Endodermal cell (in vitro differentiated cells): ENCODE measurements around the gene KCNG2. TPM values are rescaled to one million over a fixed set of nuclear protein-coding genes. Genes with fewer than 3 reads are reported as not detected.
A peak's percentile ranks its signal among the peaks of the same experiment; 100 is the strongest.

Experiments
- DNase-seq: peaks from one replicate; pipeline ENCODE4 v3.0.0-alpha.2; 2017
- H3K27ac ChIP-seq: 2 replicates; pipeline ENCODE4 v1.5.1; 2013; ENCODE audit warnings: mild to moderate bottlenecking, low read depth, low read length, moderate library complexity
- H3K27me3 ChIP-seq: 2 replicates; pipeline ENCODE4 v1.6.1; 2013; ENCODE audit warnings: mild to moderate bottlenecking, low read length, moderate library complexity; ENCODE audit not compliant: insufficient read depth, control insufficient read depth, poor library complexity, severe bottlenecking
- H3K36me3 ChIP-seq: 2 replicates; pipeline ENCODE4 v1.7.0; 2013; ENCODE audit warnings: mild to moderate bottlenecking, low read length, moderate library complexity; ENCODE audit not compliant: control insufficient read depth, insufficient read depth
- H3K4me1 ChIP-seq: one replicate; pipeline ENCODE4 v1.7.0; 2013; ENCODE audit warnings: low read length; ENCODE audit not compliant: control insufficient read depth, insufficient read depth
- H3K4me3 ChIP-seq: 2 replicates; pipeline ENCODE4 v1.5.1; 2013; ENCODE audit warnings: mild to moderate bottlenecking, low read length, moderate library complexity
- H3K9ac ChIP-seq: 2 replicates; pipeline ENCODE4 v1.6.1; 2013; ENCODE audit warnings: mild to moderate bottlenecking, low read length, moderate library complexity; ENCODE audit not compliant: poor library complexity, severe bottlenecking; ENCODE audit errors: extremely low read depth
- H3K9me3 ChIP-seq: 2 replicates; pipeline ENCODE4 v1.6.1; 2013; ENCODE audit warnings: mild to moderate bottlenecking, low read length, moderate library complexity; ENCODE audit not compliant: control insufficient read depth
- H3K27ac Mint-ChIP-seq: 2 replicates; pipeline ENCODE4 v1.8.0; 2020; ENCODE audit warnings: mixed read lengths
- H3K27me3 Mint-ChIP-seq: 2 replicates; pipeline ENCODE4 v1.8.0; 2021; ENCODE audit warnings: mild to moderate bottlenecking, mixed read lengths; ENCODE audit not compliant: insufficient read depth
- H3K36me3 Mint-ChIP-seq: 2 replicates; pipeline ENCODE4 v1.8.0; 2020; ENCODE audit warnings: low read depth, mixed read lengths
- H3K4me1 Mint-ChIP-seq: 2 replicates; pipeline ENCODE4 v1.8.0; 2020; ENCODE audit warnings: mixed read lengths
- H3K4me3 Mint-ChIP-seq: 2 replicates; pipeline ENCODE4 v1.8.0; 2020; ENCODE audit warnings: mild to moderate bottlenecking, moderate library complexity, mixed read lengths
- H3K9me3 Mint-ChIP-seq: 2 replicates; pipeline ENCODE4 v1.8.0; 2020; ENCODE audit warnings: mild to moderate bottlenecking, mixed read lengths
- WGBS, 2 experiments: methylation state at CpG; one replicate each; pipeline versions ENCODE4 v1.1.5 to v1.1.7; 2013; ENCODE audit warnings: missing lambda C conversion rate in 2 of 2, mixed read lengths in 1 of 2; ENCODE audit not compliant: insufficient coverage in 1 of 2, insufficient read length in 1 of 2; 5-methylcytosine and 5-hydroxymethylcytosine counted together
- total RNA-seq, 2 donors: library from RNA; stranded (reverse); fragmentation: NEBNext Ultra II Directional in 1 of 2; extraction: Animal tissue kit (Norgen Biotek cat#: 25700) in 1 of 2; gene quantifications; 2 replicates in 1 of 2; 3 replicates in 1 of 2; pipeline ENCODE4 v1.2.1, GENCODE V29; 2021
- TF ChIP-seq, protein P1 (sequence below): fragments of 200-600 bp; sonication (generic); conservative IDR thresholded peaks from 2 replicates; pipeline ENCODE4 v1.5.0; 2021; ENCODE audit warnings: antibody characterized with exemption, mild to moderate bottlenecking

KCNG2 gene
- total RNA-seq, 2 donors from 2014 or later: not detected

DNA sequence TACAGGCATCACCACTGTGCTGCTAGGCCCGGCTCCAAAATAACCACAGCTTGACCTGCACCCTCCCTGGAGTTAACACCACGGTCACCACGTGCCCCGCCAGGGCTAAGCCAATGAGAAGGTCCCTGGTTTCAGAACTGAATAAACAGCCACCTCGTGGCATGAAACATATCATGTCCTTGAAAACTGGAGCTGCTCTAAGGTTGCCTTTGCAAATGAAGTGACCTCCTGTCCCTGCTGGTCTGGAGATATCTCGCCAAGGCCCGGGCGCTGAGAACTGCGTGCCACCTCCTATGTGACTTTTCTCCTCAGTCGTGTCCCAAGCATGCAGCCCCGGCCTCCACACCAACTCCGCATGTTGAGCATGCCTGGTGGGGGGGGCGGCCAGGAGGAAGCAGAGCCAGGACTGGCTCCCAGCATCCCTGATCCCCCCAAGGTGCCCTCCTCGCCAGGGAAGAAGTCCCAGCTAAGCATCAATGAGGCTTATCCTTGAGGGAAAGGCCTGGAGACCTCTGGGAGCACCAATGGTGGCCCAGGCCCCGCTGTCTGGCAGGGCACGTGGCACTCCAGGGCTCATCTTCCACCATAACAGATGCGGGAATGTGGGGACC, 16.3 kb upstream of the KCNG2 start:
- WGBS, 2 experiments: 91 to 94% methylated on average over 15 to 17 of the region's 17 CpGs
- no peak overlapping the region for H3K4me3 ChIP-seq
- peak; percentile 27 for DNase-seq
- no peaks in the 10 kb centered on the region for H3K9me3 ChIP-seq
- H3K4me1 ChIP-seq: no peaks in the 10 kb centered on the region
- Mint-ChIP-seq H3K36me3 (no peaks in the 10 kb centered on the region), H3K4me1 (no peaks in the 10 kb centered on the region), H3K4me3 (no peak overlapping the region), H3K27ac (no peak overlapping the region), H3K9me3 (no peaks in the 10 kb centered on the region), H3K27me3 (peaks cover 35% of the 10 kb centered on the region)
- no peak overlapping the region for H3K27ac ChIP-seq
- H3K36me3 ChIP-seq: no peaks in the 10 kb centered on the region
- peaks cover 33% of the 10 kb centered on the region for H3K27me3 ChIP-seq
- TF ChIP-seq, protein P1, sequence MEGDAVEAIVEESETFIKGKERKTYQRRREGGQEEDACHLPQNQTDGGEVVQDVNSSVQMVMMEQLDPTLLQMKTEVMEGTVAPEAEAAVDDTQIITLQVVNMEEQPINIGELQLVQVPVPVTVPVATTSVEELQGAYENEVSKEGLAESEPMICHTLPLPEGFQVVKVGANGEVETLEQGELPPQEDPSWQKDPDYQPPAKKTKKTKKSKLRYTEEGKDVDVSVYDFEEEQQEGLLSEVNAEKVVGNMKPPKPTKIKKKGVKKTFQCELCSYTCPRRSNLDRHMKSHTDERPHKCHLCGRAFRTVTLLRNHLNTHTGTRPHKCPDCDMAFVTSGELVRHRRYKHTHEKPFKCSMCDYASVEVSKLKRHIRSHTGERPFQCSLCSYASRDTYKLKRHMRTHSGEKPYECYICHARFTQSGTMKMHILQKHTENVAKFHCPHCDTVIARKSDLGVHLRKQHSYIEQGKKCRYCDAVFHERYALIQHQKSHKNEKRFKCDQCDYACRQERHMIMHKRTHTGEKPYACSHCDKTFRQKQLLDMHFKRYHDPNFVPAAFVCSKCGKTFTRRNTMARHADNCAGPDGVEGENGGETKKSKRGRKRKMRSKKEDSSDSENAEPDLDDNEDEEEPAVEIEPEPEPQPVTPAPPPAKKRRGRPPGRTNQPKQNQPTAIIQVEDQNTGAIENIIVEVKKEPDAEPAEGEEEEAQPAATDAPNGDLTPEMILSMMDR: no peak
- no peak overlapping the region for H3K9ac ChIP-seq

DNA sequence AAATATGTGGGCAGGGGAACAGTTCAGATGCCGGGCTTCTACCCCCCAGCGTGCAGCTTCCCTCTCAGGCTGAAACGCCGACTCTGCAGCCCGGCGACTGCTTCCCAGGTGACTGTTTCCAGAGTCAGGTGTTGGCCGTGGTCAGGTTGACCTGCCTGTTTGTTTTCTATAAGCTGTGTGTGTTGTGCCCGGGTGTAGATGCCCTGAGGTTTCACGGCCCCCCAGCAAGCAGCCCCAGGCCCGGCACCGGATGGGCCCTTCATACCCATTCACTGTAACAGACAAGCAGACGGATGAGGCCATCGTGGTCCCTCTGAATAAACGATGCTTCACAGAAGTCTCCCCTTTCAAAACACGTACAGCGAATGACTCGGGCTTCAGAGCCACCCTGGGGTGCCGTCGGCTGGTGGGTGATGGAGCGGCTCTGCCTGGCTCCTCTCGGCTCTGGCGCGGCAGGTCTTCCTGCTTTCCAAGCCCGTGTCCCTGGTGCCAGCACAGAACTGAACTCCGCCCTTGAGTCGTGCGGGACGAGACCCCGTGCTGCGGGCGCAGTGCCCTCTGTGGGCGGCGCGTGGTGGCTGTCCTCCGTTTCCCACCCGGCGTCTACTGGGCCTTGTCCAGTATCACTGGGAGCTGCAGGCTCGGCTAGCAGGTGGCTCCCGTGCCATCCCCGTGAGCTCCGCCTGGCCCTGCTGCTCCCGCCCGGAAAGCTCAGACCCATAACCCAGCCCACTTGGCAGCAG, 15.0 kb upstream of the KCNG2 start:
- Histone ChIP-seq H3K9me3 (no peaks in the 10 kb centered on the region), H3K9ac (no peak overlapping the region), H3K4me1 (no peaks in the 10 kb centered on the region), H3K36me3 (no peaks in the 10 kb centered on the region), H3K27ac (no peak overlapping the region), H3K27me3 (peaks cover 35% of the 10 kb centered on the region), H3K4me3 (no peak overlapping the region)
- 90 to 91% methylated on average over 39 to 43 of the region's 43 CpGs for WGBS, 2 experiments
- Mint-ChIP-seq H3K4me3 (no peak overlapping the region), H3K4me1 (no peaks in the 10 kb centered on the region), H3K27me3 (peaks cover 38% of the 10 kb centered on the region), H3K9me3 (no peaks in the 10 kb centered on the region), H3K27ac (no peak overlapping the region), H3K36me3 (no peaks in the 10 kb centered on the region)
- DNase-seq: peak; percentile 55
- TF ChIP-seq, protein P1: peak; percentile 27

DNA sequence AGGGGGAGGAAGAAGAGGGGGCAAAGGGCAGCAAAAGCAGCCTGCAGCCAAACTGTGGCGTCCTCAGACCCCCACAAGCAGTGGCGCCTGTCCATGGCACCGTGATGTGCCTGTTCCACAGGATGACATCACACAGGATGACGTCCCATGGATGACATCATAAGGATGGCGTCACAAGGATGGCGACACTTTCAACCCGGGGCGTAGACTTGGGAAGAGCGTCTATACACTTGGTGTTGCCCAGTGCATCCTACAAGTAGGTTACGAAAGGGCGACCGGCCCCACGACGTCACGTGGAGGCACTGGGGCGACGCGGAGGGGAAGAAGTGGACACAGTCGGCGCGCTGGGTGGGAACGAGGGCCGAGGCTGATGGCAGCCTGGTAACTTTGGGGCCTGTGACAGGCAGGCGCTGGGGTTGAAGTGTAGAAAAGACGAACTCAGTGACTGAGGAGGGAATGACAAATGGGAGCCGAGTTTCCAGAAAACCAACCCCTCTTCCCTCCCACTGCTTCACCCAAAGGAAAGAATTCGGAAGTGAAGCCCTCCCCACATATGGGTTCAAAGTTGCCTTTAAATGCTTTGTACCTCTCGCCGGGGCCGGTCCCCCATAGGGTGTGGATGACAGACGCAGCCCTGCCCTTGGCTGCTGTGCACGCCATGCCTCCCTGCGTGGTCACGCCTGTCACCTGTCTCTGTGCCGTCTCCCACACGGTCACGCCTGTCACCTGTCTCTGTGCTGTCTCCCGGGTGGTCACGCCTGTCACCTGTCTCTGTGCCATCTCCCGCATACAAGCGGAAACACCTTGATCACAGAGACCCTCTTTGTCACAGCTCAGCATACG, 13.4 kb upstream of the KCNG2 start:
- H3K27me3 Mint-ChIP-seq: peaks cover 47% of the 10 kb centered on the region
- no peaks in the 10 kb centered on the region for H3K9me3 ChIP-seq
- TF ChIP-seq, protein P1: no peak
- no peak for DNase-seq
- H3K36me3 ChIP-seq: no peaks in the 10 kb centered on the region
- no peaks in the 10 kb centered on the region for H3K36me3 Mint-ChIP-seq
- H3K9me3 Mint-ChIP-seq: no peaks in the 10 kb centered on the region
- H3K9ac ChIP-seq: no peak overlapping the region
- 90 to 92% methylated on average over 28 to 41 of the region's 42 CpGs for WGBS, 2 experiments
- no peaks in the 10 kb centered on the region for H3K4me1 ChIP-seq
- H3K4me3 Mint-ChIP-seq: no peak overlapping the region
- H3K4me1 Mint-ChIP-seq: no peaks in the 10 kb centered on the region
- H3K27ac Mint-ChIP-seq: no peak overlapping the region
- no peak overlapping the region for H3K27ac ChIP-seq
- H3K27me3 ChIP-seq: peaks cover 48% of the 10 kb centered on the region
- no peak overlapping the region for H3K4me3 ChIP-seq
